SHP77 (cell line): ENCODE data around the gene CORO1C.
A peak's percentile ranks its signal among the peaks of the same experiment; 100 is the strongest.
"Not testable (repeated sequence)": the region's sequence is repeated elsewhere in the genome, so short reads cannot be mapped to it uniquely, and the experiment has no call there.

Experiments used
- DNase-seq, 2 experiments: peaks; one replicate each; lab custom pipeline; 2025; lab: John Stamatoyannopoulos, UW

Gene CORO1C

DNA sequence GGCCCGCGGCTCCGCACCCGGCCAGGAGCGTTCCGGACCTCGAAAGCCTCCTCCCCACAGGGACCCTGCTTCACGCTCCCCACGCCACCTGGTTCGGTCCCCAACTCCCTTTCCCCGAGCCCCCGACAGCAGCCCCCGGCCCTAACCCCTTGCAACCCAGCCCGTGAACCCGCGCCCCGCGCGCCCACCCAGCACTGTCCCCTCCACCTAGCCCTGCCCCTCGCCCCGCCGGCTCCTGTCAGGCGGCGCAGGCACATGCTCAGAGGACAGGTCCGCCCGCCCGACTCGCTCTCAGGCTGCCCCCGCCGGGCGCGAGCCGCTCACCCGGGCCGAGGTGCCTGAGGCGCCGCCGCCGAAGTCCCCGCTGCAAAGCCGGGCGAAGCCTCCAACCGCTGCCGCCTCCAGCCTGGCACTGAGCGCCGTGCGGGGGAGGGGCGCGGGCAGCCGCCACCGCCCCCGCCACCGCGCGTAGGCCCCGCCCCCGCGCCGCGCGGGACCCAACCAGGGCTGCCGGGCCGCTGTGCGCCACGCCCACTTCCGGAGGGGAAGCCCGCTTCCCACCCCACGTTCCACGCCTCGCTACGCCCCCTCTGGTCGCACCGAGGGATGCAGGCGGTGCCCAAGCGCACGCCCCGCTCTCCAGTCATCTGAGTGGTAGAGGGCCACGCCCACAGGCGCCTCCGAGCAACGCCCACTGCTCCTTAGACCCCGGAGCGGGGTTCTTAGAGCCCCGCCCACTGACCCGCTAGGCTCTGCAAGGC is at the start of gene CORO1C:
Gene CORO1C, minus strand, starts transcription at position 414 of the 761 bp plus-strand sequence. CDS start 30,200 bp downstream, outside the sequence.
- DNase-seq, result peak; percentile 93

- no peak for DNase-seq
Observed at GRCh38 chr12:108779998-108780688, 48.8 kb upstream of the CORO1C start.

GRCh38 chr12:108778053-108778452 is 46.7 kb upstream of the CORO1C start:
- DNase-seq, result no peak

GRCh38 chr12:108777156-108777555 is 45.8 kb upstream of the CORO1C start:
- no peak for DNase-seq

DNA sequence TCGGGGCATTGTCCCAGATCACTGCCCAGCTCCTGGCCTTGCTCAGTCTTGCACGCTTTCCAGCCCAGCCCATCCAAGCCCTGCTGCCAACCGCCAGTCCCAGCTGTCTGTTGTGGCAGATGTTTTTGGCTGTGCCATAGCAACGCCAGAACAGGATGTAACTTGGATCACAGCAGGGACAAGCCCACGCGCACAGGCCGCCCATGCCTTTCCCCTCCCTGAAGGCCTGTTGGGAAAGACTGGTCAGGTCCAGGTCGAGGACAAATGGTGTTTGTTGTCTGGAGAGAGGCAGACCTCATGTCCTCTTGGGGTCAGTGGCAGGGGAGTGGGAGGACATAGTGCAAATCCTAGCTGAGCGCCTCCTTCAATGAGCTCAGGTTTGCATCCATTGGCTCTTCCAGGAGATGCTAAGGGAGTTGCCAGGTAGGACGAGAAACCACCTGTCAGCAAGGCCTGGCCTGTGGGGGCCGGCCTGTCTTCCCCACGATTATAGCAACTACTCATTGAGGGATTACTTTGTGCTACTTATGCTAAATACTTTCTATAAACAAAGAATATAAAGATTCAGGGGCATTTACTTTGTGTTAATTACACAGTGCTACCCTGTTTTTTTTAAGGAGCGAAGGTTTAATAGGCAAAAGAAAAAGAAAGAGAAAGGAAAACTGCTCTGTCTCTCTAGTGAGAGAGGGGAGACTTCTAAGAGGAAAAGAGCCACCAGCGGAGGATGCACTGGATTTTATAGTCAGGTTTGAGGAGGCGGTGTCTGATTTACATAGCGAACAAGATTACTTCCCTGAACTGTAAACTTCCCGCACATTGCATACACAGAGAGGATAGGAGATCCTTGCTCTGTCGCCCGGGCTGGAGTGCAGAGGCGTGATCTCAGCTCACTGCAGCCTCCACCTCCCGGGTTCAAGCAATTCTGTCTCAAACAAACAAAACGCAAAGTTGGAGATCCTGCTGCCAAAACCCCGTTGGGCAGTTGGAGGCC is 42.8 kb upstream of the CORO1C start:
- peak; percentile 85 to 86 for DNase-seq

- no peak for DNase-seq
Observed at GRCh38 chr12:108772891-108773797, 41.8 kb upstream of the CORO1C start.

DNA sequence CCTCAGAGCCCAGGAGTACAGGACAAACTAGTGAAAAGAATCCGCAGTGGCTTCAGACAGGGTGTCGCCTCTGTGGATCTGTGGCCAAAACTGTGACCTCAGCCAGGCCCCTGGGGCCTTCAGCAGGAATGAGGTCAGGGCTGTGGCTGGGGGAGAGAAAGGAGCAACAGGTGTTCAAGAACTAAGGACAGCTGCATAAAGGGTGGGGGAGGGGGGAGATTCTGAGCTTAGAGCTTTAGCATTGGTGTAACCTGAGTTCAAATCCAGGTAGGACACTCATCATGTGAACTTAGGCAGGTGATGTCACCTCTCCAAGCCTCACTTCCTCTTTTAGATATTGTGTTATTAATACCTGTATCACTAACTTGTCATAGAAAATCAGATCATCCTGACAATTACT is 40.9 kb upstream of the CORO1C start:
- peak in 1 of 2 experiments; percentile 43 for DNase-seq

DNA sequence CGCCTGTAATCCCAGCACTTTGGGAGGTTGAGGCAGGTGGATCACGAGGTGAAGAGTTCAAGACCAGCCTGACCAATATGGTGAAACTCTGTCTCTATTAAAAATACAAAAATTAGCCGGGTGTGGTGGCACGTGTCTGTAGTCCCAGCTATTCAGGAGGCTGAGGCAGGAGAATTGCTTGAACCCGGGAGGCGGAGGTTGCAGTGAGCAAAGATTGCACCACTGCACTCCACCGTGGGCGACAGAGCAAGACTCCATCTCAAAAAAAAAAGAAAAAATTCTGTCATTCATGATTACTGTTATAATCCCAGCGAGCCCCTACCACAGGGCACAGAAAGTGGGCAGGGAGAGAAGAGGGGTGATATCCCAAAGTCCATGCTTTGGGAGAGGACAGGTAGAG is 40.5 kb upstream of the CORO1C start:
- DNase-seq, result not testable (repeated sequence)

- DNase-seq, result no peak
Observed at GRCh38 chr12:108770963-108771362, 39.6 kb upstream of the CORO1C start.

DNA sequence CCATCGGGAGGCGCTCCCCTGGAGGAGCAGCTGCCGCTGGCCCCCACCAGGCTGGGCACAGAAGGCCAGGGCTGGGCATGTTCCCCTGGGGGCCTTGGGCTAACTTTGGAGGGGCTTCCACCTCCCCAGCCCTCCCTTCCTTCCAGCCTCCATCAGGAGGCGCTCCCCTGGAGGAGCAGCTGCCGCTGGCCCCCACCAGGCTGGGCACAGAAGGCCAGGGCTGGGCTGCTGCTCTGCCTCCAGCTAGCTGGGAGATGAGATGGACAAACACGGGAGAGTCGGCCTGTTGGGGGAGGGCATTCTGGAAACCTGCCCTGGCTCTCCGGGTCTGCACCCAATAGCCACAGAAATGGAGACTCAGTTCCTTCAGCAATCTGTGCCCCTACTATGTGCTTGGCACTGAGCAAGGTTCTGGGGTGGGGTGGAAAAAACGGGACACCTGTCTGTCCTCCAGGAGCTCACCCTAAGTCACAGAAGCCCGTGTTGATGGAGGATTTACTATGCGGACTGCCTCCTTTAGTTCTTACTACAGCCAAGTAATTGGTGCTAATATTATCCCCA is 39.0 kb upstream of the CORO1C start:
- DNase-seq, result peak in 1 of 2 experiments; percentile 25

GRCh38 chr12:108768591-108769500 is 37.5 kb upstream of the CORO1C start:
- no peak for DNase-seq

DNA sequence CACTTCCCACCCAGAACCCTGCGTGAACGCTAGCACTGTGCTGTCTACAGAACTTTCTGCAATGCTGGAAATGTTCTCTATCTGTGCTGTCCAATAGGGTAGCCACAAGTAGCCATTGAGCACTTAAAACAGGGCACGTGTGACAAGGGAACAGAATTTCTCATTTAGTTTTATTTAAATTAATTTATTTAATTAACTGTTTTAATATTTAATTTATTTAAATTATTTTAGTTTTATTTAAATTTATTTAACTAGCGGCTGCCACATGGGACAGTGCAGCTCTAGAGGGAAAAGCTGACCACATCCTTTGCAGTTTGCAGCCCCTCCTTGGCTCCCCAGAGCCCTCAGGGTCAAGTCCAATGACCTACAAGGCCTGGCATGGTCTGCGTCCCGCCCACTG is 35.0 kb upstream of the CORO1C start:
- no peak for DNase-seq

DNA sequence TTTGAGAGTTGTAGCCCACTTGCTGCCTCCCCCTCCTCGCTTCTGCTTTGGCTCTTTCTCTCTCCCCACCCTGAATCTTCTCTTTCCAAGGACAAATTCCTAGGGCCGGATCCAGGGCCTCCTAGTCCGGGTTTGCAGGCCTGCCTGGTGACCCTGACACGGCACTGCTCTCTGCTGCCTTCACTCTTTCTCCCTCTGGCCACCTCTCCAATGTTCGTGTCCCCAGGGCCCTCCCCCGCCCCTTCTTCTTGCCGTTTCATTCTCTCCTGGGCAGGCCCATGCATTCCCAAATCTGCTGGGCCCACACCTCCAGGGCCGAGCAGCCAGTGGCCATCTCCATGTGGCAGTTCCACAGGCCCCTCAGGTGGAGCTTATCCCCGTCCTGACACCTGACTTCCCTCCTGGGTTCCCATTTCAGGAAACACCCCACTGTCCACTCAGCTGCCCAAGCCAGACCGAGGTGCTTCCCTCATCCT is 34.0 kb upstream of the CORO1C start:
- DNase-seq, result no peak

DNA sequence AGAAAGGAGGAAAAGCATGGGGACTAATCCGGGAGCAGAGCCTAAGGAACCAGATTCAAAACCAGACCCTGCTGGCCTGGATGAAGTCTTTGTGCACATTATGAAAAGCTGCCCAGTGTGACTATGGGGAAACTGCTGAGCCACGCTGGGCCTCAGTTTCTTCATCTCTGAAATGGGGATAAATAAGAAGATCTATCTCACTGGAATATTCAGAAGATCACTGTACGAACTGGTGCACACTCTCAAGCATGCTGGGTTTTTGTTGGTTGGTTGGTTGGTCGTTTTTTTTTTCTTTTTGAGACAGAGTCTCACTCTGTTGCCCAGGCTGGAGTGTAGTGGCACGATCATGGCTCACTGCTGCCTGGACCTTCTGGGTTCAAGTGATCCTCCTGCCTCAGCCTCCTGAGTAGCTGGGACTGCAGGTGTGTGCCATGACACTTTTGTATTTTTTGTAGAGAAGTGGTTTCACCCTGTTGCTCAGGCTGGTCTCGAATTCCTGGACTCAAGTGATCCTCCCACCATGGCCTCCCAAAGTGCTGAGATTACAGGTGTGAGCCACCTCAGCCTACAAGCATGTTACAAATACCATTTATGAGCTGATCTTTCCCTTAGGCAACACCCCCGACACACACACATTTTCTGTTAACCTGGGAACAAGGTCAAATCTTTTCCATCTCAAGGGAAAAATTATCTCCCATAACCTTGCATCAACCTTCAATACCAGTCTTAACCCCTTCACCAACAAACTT is 33.4 kb upstream of the CORO1C start:
- DNase-seq, result no peak

- DNase-seq, result no peak
Observed at GRCh38 chr12:108761226-108761625, 29.9 kb upstream of the CORO1C start.

DNA sequence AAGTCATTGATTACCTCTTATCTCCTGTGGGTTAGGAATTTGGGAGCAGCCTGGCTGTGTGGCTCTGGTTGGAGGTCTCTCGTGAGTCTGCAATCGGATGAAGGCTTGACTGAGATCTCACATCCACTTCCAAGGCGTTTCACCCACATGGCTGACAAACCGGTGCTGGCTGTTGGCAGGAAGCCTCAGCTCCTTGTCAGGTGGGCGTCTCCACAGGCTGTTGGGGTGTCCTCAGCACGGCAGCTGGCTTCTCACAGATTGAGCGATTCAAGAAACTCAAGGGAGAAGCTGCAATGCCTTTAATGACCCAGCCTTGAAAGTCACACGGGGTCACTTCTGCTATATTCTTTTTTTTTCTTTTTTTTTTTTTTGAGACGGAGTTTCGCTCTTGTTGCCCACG is 28.6 kb upstream of the CORO1C start:
- DNase-seq, result no peak

DNA sequence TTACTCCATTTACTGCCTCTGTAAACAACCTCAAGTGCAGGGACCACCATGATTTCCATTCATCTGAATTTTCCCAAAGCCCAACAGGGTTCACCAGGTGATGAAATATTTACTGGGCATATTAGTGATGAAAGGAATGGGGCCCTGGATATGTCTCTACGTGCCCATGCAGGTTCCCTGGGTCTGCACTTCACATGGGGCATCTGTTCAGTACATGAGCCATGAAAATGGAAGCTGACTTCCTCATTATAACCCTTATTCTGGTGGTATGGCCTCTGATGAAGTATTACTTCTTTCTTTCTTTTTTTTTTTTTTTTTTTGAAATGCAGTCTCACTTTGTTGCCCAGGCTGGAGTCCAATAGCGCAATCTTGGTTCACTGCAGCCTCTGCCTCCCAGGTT is 26.5 kb upstream of the CORO1C start:
- no peak for DNase-seq

- no peak for DNase-seq
Observed at GRCh38 chr12:108756421-108756820, 25.1 kb upstream of the CORO1C start.

GRCh38 chr12:108755481-108755880 is 24.2 kb upstream of the CORO1C start:
- DNase-seq, result no peak
